HG03460 (cell line): Measurements from ENCODE around the gene HCRT.
"Not testable (repeated sequence)": the region's sequence is repeated elsewhere in the genome, so short reads cannot be mapped to it uniquely, and the experiment has no call there.

ENCODE experiments used
- ATAC-seq: cut with Tn5 transposase; IDR thresholded peaks from one replicate; pipeline ENCODE4 v1.9.1; 2021; ENCODE audit not compliant: unreplicated experiment

Gene HCRT, protein sequence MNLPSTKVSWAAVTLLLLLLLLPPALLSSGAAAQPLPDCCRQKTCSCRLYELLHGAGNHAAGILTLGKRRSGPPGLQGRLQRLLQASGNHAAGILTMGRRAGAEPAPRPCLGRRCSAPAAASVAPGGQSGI

DNA sequence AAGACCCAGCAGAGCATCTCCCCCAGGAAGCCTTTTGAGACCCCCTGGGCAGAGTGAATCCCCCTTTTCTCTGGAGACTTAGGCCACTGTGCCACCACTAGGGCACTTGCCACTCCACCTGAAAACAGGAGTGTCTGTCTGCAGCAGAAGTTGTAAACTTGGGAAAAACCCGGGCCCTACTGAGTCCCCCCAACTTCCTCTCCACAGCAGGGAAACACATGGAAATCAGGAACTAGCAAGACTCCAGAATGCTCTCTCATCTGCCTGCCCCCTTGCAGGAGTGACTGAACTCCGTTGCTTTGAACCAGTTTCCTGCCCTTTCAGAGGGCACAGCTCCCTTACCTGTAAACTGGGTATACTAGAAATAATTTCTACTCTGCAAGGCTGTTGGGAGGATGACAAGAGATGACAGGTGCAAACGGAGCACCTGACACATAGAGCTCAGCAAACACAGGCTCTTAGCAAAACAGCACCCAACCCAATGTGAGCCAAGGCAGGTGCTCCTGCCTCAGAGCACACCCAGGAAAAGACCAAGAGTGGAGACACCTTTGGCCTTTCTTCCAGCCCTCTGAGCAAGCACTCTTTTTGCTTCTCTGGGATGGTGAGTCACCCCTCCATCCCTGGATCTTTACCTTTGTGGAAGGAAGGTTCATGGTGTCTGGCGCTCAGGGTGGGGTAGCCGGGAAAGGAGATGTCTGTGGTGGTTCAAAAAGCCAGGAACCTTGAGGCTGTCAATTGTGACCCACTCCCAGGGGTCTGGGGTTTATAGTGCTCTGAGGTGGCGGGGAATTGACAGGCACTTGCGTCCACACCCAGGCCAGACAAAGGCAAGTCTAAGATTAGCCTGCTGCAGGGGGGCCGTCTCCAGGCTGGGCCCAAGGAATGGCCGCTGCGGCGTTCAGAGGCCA lies at the start of gene HCRT:
Gene HCRT, minus strand, starts transcription at position 740 of the 908 bp plus-strand sequence. Its CDS starts 87 bp downstream, at position 653.
- ATAC-seq = no peak

DNA sequence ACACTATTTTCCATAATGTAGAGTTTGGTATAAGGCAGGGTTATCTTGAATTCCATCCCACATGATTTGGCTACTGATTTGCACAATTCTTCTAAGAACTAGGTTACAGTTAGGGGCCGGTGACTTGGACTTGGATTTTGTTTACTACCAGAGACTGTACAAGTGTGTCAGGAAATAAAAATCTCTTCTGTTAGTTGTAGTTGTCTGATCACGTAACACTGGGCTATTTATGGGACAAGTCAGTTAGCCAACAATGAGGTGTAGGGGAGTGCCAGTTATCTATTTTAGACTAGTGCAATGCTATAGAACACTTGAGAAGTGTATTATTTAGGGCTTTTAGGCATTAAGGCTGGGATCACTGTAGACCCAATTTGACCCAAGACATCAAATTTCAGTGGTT lies 48.7 kb upstream of the HCRT start:
- no peak for ATAC-seq

DNA sequence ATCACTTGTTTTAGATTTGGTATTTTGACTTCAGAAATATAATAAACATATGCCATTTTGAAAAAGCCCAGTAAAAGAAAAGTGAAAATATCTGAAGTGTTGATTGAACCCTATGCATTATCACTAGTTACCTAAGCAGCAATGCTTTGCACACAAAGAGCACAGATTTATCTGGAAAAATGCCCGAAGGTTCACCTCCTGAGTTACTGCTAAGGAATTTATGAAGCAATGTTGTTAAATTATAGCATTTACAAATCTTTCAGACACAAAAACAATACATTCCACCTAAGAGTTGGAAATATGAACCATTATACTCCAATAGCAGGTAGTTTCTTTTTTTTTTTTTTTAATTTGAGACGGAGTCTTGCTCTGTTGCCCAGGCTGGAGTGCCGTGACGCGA lies 47.9 kb upstream of the HCRT start:
- no peak for ATAC-seq

- no peak for ATAC-seq
These were observed 45.0 kb upstream of the HCRT start for GRCh38 chr17:42230225-42230624.

DNA sequence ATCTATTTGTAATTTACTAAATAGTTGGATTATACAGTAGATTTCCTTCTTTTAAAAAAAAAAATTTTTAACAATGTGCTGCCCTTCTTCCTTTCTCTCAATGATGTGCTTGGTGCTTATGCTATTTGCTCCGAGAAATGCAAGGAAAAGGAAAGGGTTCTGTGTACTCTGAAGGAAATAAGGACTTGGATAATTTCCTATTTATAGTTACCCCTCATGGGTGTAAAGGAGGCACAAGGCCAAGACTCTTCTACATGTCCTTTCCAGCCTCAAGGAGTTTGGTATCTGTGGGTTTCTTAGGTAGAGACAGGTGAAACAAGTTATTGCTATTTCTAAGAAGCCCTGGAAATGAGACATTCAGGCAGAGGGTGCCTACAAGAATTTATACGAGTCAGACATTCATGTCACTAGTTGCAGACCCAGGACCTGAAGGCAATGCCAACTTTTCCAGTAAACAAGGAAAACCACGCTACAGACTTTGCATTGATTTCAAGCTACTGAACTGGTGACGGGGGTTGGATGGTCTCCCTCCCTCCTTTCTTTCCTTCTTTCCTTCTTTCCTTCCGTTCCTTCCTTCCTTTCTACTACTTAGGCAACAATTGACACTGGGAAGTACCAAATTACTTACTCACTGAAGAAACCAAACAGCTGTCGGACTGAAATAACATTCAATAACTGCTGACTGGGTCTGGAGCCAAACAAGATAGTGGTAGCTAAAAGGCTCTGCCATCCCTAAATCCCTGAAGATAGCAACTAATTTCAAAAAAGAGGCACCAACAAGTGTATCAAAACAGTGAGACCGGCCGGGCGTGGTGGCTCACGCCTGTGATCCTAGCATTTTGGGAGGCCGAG lies 42.8 kb upstream of the HCRT start:
- ATAC-seq = no peak

GRCh38 chr17:42225646-42226045 lies 40.4 kb upstream of the HCRT start:
- ATAC-seq = no peak

DNA sequence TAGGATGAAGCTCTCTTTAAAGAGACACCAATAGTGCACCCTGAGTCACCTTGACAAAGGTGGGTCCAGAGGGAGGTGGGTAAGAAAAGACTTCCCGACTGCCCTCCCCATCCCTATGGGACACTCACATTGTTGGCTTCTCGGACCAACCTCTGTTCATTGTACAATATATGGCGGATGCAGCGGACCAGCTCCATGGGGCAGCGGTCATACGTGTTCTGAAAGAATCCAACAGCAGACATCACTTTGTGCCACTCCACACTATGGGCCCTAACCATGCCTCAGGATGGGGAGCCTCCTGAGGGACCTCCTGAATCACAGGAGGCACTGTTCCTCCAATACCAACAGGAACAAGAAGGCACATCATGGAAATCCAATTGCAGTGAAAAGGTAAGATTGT lies 39.4 kb upstream of the HCRT start:
- no peak for ATAC-seq

GRCh38 chr17:42221886-42222745 lies 36.9 kb upstream of the HCRT start:
- ATAC-seq = no peak

GRCh38 chr17:42219280-42219679 lies 34.0 kb upstream of the HCRT start:
- ATAC-seq = not testable (repeated sequence)

- ATAC-seq = no peak
These were observed 28.9 kb upstream of the HCRT start for GRCh38 chr17:42214156-42214555.

- no peak for ATAC-seq
These were observed 27.1 kb upstream of the HCRT start for GRCh38 chr17:42212382-42212781.

DNA sequence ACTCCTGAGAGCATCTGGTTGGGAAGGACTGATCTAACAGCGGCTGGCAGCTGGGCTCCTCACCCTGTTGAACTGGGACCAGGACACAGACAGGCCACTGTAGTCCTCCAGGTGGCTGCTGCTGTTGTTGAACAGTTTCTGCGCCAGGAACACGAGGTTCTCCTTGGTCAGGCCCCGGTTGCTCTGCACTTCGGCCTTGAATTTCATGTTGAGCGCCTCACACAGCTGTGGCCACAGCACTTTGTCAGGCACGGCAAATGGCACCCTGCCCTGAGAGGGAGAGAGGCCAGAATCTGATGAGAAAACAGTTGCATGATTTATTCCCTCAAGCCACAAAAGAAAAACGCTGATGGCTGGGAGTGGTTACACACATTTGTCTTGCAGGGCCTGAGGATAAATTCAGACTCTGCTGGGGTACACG lies 26.7 kb upstream of the HCRT start:
- ATAC-seq = not testable (repeated sequence)

DNA sequence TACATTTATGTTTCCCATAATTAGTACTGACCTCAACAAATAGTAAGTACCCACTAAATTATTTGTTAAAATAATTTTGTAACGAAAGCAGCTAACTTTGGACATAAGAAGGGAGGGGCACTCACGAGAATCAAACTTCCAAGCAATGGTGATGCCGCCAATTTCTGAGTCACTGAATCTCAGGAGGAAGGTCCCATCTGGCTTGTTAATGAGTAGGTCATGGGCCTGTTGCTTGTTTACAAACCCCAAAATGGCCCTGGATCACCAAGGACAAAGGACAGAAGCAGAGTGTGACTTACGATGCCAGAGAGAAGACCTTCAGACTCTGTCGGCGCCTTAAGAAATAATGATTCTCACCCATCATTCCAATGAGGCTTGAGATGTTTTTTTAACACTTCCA lies 24.8 kb upstream of the HCRT start:
- ATAC-seq = no peak

- ATAC-seq = not testable (repeated sequence)
These were observed 20.9 kb upstream of the HCRT start for GRCh38 chr17:42206153-42206612.

DNA sequence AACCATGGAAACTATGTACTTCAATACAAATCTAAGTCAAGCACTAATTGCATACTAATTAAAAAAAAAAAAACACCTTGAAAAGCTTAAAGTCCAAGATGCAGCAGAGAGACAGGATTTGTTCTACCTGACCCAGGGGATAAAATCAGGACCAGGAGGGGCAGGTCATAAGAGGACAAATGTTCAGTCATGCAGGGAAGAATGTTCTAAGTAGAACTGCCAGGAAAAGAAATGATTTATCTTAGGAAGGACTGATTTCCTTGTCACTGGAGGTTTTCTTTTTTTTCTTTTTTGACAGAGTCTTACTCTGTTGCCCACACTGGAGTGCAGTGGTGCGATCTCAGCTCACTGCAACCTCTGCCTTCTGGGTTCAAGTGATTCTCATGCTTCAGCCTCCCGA lies 18.1 kb upstream of the HCRT start:
- no peak for ATAC-seq

GRCh38 chr17:42202696-42203095 lies 17.4 kb upstream of the HCRT start:
- ATAC-seq = no peak

DNA sequence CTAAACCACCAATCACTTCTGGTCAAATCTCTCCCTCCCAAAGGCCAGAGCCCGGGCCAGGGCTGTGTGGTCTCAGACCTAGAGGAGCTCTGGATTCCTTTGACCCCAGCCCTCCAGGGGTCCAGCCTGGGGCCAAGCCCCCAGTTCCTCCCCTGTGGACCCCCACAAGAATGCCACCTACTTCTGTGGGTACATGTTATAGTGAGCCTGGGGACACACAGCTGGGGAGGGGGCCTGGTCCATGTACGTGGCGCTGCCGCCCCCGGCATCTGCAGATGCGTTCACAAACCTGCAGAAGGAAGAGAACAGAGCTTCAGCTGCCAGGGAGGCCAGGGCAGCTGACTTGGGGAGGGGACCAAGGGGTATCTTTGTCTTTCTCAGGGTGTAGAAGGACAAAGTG lies 16.9 kb upstream of the HCRT start:
- no peak for ATAC-seq

DNA sequence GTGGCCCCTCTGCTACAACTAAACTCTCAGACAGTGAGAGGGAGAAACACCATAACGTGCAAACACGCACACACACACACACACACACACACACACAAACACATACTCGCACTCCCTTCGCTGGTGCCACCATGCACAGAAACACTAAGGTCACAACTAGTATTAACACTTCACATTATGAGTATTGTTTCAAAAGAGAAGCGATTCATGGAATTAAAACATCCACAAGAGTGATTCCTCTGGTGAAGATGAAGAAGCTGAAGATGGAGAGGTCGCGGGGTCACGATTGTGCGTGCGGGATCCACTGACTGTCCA lies 16.2 kb upstream of the HCRT start:
- ATAC-seq = no peak

DNA sequence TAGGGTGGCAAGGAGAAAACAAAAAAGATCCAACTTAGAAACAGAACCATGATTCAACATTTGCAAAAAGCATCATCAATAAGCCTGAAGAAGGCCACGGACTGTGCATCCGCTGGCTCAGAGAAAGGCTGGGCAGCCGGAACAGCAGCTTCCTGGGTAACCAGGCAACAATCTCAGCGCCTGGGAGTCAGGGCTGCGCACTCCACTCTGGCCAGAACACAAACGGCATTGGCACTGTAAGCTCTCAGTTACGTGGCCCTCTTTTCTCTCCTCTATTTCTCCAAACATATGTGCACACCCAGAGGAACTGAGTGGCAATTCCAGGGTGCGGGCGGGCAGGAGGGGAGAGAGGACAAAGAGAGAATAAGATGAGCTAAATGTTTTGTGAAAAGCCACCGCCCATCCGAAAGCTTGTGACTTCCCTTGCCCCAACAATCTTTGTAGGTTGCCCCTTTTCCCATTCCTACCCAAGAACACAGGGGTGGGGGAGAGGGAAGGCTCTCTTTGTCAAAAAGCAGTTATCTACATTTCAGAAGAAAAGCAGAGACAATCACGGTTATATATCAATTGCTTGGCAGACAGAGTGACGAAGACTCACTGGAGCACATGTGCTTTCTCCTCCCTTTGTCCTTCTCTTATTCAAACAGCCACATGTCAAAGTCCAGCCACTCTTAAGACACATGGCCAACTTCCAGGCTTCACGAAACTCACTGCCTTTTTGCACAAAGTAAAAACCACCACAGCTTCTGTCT lies 15.6 kb upstream of the HCRT start:
- no peak for ATAC-seq

DNA sequence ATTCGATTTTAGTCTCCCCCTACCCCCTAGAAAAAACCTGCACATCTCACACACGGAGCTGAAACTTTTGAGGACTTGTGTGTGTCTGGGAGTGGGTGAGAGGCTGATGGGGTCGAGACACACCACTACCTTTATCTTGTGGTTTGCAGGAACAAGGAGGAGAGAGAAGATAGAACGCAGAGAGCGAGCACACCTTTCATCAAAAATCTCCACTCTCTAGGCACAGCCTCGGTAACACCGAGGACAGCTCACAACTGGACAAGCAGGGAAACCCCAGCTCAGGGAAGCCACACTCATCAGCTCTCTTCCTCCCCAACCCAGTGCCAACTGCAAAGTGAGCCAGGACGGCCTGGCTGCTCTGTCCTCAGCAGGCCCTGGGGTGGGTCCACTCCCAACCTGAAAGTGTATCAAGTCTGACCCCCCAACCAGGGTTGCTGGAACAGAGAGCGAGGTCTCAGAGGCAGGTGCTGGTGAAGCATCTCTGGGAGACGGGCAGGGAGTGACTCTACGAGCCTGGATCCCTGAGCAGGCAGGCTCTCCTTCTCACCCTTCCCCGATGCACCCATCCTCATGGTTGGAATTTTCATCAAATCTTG lies 14.3 kb upstream of the HCRT start:
- ATAC-seq = no peak
